Activated T-cell treated with anti-CD3 and anti-CD28 coated beads for 1 hour (primary cell): ENCODE results near the gene LDLRAD2.
"Not testable (repeated sequence)": the region's sequence is repeated elsewhere in the genome, so short reads cannot be mapped to it uniquely, and the experiment has no call there.

Experiments used
- DNase-seq: peaks from one replicate; pipeline ENCODE4 v3.0.0-alpha.2; 2020; ENCODE audit warnings: low read depth

The LDLRAD2 gene

DNA sequence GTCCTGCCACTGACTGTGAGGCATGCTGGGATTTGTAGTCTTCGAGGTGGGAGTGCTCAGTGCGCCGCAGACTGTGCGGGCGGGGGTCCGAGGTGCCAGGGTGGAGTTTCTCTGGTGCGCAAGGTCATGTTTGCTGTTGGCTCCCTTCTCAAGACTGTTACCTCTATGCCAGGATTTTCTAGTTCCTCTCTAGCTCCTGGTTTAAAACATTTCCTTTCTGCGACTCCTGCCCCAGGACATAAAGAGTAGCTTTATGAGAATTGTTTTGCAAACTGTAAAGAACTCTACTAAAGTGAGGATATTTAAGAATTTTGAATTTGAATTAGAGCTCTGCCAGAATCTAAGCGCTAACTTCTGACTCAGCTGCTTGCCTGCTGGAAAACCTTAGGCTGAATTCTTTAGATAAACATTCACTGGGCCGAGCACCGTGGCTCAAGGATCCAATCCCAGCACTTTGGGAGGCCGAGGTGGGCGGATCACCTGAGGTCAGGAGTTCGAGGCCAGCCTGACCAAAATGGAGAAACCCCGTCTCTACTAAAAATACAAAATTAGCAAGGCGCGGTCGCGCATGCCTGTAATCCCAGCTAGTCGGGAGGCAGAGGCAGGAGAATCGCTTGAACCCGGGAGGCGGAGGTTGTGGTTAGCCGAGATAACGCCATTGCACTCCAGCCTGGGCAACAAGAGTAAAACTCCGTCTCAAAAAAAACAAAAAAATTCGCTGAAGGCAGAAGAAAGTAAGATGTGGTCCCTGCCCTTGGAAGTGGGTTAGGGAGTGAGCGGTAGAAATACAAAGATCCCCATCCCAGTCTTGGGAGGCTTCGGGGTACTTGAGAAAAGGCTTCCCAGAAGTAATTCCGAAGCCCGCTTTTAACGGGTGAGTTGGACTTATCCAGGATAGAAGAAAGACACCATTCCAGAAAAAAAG is 28.1 kb upstream of the LDLRAD2 start:
- no peak for DNase-seq

DNA sequence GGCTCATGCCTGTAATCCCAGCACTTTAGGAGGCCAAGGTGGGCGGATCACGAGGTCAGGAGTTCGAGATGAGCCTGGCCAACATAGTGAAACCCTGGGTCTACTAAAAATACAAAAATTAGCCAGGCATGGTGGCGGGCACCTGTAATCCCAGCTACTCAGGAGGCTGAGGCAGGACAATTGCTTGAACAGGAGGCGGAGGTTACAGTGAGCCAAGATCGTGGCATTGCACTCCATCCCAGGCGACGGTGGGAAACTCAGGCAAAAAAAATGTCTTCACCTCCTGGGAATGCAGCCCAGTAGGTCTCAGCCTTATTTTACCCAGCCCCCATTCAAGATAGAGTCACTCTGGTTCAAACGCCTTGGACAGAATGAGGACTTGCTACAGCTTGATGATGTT is 26.3 kb upstream of the LDLRAD2 start:
- DNase-seq, result not testable (repeated sequence)

DNA sequence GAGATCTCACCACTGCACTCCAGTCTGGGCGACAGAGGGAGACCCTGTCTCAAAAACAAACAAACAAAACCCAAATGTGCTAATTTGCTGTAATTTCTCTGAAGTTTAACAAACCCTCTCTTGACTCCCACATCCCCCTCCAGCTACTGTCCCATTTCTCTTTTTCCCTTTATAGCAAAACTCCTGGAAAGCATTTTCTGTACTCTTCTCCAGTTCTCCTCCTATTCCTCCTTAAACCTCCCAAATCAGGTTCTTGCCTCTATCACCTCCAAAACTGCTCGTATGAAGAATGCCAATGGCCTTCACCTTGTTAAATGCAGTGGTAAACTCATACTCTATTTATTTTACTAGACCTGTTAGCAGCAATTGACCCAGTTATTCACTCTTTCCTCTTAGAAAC is 25.4 kb upstream of the LDLRAD2 start:
- no peak for DNase-seq

DNA sequence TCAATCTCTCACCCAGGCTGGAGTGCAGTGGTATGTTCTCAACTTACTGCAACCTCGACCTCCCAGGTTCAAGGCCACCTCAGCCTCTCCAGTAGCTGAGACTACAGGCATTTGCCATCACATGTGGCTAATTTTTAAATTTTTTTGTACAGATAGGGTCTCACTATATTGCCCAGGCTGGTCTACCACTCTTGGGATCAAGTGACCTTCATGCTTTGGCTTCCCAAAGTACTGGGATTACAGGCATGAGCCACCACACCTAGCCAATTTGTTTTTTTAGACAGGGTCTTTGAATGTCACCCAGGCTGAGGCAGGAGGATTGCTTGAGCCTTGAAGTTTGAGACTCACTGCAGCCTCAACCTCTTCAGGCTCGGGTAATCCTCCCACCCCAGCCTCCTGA is 19.0 kb upstream of the LDLRAD2 start:
- no peak for DNase-seq

DNA sequence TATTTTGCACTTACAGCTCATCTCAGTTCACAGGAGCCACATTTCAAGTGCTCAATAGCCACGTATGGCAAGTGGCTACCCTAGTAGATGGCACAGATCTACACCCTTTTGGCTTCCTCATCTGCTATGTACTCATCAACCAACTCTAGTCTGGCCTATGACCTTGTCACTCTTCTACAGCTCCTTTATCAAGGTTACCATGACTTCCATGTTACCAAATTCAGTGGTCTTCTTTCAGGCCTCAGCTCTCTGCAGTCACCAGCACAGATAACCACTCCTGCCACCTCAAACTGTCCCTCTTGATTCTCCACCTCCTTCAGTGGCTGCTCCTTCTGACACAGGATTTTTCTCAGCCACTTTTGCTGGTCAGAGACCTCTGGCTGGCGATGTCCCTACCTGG is 17.4 kb upstream of the LDLRAD2 start:
- DNase-seq, result no peak

DNA sequence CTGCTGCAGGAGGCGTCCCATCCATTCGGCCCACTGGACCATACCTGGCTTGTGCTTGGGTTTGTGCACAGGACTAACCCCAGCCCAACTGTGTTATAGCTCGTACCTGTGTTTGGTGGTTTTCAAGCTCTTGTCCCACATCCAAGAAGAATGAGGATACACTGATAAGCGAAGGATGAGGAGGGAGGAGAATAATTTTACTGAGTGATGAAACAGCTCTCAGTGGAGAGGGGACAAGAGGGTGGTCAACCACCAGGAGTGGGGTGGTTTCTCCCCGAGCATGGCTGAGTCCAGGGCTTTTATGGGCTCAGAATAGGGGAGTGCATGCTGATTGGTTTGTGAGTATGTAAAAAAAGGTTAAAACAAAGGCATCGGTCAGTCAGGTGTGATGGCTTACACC is 17.0 kb upstream of the LDLRAD2 start:
- no peak for DNase-seq

DNA sequence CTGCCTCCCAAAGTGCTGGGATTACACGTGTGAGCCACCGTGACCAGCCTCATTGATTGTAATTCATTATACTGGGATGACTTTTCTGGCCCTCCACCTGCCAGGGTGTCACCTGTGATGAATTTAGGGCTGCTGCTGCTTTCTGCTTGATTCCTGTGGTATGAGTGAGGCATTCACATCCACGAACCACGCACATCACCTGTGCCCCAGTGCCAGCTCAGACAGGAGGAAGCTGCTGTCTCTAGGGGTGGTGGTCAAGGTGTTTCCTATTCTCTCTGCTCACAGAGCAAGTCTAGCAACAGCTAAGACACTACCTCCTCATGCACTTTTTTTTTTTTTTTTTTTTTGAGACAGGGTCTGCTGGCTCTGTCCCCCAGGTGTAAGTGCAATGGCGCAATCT is 12.3 kb upstream of the LDLRAD2 start:
- DNase-seq, result no peak

DNA sequence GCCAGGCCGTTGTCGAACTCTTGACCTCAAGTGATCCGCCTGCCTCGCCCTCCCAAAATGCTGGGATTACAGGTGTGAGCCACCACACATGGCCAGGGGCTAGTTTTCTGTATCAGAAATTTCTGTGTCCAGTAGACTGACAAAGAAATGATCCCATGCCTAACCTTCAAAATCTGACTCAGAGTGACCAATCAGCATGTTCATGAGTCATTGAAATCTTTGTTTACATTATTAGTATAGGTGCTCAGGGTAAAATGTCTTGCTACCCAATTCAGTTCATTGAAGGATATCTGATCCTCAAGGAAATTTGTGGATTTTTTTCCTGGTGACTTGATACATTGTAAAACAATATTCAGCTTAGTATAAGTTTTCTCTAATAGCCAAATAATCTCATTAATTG is 11.0 kb upstream of the LDLRAD2 start:
- no peak for DNase-seq

DNA sequence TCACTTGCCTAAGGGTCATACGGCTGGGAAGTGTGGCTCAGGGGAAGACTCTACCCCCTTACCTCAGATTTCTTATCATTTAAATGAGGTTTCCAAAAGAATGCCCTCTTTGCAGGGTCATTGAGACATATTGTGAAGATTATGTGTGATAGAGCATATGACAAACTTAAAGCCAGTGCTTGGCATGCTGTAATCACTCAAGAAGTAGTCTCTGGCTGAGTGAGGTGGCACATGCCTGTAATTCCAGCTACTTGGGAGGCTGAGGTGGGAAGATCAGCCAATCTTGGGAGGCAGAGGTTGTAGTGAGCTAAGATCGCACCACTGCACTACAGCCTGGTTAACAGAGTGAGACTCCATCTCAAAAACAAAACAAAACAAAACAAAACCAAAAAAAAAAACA is 7.5 kb upstream of the LDLRAD2 start:
- DNase-seq, result no peak

DNA sequence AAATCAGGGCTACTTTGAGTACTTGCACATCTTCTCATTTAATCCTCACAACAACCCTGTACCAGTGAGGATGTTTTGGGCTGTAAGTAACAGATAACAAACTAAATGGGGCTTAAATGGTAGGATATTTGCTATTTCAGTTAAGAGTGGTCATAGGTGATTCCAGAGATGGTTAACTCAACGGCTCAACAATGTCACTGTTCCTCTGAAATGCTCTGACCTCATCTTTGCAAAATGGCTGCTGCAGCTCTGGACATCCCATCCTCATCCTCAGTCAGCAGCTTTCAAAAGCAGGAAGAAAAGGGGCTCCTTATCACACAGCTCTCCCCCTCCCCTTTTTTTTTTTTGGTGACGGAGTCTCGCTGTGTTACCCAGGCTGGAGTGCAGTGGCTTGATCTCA is 1.5 kb downstream of the LDLRAD2 start:
- no peak for DNase-seq

DNA sequence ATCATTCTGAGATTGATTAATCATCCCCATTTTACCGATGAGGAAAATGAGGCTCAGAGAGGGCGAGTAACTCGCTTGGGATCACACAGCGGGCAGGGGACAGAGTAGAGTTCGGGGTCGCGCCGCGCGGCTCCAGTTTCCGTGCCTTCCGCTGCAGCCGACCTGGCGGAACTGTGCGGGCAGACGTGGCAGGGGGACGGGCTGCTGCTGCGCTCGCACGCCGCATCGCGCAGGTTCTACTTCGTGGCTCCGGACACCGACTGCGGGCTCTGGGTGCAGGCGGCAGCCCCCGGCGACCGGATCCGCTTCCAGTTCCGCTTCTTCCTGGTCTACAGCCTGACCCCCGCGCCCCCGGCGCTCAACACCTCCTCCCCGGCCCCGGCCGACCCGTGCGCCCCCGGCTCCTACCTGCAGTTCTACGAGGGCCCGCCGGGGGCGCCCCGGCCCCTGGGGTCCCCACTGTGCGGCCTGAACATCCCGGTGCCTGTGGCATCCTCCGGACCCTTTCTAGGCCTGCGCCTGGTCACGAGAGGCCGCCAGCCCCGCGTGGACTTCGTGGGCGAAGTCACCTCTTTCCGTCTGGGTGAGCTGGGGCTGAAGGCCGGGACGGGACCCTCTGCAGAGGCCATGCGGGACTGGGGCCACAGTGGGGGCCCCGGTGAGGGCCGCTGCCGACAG is 2.3 kb downstream of the LDLRAD2 start:
- DNase-seq, result peak; percentile 8

DNA sequence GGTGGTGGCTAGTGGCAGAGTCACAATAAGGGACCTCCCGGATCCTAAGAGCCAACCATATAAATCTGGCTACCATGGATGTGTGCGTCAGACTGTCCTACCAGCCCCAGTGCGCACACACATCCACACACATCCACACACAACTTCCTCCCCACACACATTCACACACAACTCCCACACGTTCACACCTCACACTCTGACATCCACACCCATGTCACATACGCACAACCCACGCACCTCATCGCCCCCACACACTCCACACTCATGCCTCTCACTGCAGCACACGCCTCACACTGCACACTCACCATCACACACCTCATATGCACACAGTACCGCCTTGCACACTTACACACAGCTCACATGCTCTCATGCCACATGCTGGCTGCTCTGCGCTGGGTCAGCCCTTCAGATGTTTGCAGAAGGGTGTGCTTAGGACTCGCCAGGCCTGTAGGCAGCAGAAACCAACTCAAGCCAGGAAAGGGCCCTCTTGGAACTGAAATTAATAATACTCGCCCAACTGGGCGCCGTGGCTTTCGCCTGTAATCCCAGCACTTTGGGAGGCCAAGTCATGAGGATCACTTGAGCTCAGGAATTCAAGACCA is 3.0 kb downstream of the LDLRAD2 start:
- no peak for DNase-seq

DNA sequence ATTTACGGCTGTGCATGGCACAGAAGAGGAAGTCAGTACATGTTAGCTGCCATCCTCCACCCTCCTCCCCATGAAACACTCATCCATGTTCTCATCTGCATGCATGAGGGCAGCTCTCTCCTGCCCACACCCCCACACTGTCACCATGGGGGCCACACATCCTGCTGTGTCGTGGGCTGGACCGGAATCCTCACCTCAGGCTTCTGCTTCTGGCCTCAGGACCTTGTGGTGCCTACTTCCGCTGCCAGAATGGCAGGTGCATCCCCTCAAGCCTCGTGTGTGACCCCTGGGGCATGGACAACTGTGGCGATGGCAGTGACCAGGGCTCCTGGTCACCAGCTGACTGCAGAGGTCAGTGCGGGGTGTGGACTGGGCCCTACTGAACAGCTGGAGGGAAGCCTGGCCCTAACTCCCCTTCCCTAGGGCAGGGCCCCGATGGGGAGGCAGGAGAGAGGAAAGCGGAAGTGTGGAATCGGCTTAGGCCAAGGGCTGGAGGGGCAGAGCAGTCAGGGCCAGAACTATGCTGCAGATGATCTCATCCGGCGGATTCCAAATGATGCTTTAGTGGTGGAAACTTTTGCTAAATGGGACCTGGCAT is 3.8 kb downstream of the LDLRAD2 start:
- no peak for DNase-seq

DNA sequence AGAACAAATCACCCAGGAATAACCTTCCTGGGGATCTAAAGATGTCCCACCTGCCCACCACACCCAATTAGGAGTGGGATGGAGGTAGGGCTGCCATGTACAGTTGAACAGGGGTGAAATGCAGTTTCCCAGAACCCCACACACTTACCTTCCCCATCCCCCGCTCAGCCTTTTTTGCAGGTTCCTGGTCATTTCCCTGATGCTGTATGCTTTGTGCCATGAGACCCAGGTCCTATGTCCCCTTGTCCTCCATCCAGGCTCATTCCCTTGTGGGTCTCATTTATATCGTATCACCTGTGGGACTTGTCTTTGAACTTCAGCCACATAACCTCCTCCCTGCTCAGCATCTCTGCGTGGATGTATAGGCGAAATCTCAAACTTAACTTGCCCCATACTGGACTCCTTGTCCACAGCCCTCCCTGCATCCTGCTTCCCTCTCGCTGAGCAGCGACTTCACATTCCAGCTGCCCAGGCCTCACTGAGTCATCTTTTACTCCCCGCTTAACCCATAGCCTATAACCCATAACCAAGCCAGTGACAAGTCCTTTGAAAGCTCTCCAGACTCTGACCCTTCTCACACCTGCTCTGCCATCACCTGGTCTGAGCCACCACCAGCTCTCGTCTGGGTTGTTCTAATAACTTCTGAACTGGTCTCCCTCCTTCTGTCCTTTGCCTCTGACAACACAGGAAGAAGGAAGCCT is 4.7 kb downstream of the LDLRAD2 start:
- DNase-seq, result no peak

DNA sequence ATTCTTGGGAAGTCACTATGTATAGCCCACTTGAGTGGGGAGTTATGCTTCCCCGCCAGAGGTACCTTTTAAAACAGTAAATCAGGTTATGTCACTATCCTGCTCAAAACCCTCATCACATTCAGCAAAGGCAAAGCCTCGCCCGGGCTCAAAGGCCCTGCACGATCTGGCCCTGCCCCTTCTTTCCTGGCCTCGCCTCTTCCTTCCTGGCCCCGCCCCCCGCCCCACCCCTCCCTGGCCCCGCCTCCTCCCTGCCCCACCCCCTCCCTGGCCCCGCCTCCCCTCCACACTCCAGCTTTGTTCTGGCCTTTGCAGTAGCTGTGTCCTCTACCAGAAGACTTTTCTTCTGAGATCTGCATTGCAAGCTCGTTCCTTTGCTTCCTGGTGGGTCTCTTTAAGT is 6.6 kb downstream of the LDLRAD2 start:
- DNase-seq, result peak; percentile 12

DNA sequence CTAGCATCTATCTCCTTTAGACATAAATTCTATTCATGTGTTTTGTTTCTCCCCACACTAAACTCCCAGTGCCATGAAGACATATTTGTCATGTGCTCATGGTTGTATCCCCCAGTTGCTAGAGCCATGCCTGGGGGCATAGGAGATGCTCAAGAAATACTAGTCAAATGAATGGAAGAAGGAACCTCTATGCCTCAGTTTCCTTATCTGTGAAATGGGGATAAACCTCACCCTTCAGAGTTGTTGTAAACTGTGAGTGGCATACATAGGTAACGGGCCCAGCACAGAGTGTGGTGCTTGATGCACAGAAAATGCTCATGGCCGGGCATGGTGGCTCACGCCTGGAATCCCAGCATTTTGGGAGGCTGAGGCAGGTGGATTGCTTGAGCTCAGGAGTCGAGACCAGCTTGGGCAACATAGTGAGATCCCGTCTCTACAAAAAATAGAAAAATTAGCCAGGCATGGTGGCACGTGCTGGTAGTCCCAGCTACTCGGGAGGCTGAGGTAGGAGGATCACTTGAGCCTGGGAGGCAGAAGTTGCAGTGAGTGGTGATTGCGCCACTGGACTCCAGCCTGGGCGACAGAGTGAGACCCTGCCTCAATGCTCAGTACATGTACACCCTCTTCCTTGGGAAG is 8.7 kb downstream of the LDLRAD2 start:
- no peak for DNase-seq

DNA sequence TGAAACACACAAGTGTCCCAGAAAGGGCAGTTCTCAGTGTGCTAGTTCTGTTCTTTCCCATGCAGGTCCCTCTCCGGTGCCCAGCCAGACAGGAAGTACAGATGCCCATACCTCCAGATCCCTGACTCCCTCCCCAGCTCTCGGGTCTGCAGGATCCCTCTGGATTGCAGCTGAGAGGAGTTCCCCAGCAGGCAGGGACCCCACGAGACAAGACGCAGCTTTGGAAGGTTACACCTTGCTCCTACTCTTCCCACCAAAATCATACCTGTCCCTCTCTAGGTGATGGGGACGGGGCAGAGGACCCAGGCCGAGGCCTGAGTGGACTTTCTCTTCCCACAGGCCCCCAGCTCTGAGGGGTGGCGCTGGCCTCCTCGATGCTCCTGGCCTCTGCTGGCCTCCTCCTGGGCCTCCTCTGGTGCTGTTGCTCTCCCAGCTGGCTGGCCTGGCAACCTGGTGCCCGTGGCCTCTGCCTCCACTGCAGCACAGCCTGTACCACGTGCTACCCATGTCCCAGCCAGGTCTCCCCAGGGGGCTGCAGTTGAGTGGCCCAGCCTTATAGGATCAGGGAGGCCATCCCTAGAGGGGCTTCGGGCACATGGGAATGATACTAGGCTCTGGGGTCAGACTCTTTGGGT is 9.4 kb downstream of the LDLRAD2 start:
- no peak for DNase-seq

DNA sequence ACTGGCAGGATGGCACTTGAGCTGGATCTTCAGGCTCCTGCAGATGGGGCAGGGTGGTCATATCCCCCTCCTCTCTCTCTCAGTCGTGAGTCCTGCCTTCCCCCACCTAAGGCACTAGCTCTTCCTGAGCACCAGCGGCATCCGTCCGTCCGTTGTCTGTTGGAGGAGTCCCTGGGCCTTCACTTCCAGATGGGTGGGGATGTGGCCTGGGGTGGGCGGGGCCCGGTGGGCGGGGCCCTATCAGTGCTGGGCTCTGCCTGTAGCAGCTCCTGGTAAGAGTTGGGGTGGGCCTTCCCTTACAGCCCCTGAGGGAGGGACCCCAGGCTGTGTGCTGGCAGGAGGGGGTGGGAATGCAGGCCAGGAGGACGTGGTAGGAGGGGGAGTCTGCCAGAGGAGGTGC is 10.3 kb downstream of the LDLRAD2 start:
- DNase-seq, result no peak

DNA sequence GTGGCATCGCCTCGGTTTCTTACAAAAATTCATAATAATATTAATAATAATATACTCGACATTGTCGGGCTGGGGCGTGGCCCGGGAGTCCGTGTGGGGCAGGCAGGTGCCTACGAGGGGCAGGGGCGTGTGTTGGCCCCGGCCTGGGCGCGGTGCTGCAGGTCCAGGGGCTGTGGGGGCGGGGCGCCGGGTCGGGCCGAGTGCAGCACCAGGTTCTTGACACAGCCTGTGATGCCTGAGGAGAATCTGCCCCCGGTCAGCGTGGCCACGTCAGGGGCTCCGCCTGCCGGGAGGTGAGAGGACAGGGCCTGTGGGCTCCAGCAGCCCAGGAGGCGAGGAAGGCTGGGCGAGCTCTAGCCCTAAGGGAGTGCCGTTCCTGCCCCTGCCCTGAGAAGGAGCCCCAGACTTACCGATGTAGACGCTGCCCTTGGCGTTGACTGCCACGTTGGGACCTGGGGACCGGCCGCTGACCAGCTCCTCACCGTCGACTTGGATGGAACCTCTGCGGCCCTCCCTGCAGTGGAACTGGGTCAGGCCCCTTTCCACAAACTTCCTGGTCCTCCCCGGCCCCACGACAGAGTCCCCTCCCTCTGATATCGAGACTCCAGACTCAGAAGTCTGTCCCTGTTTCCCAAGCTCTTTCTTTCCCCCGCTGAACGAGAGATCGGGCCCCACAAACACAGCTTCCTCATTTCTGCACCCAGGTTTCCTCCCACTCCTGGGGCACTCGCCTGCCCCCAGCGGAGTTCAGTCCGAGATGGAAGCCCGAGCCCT is 11.3 kb downstream of the LDLRAD2 start:
- no peak for DNase-seq

DNA sequence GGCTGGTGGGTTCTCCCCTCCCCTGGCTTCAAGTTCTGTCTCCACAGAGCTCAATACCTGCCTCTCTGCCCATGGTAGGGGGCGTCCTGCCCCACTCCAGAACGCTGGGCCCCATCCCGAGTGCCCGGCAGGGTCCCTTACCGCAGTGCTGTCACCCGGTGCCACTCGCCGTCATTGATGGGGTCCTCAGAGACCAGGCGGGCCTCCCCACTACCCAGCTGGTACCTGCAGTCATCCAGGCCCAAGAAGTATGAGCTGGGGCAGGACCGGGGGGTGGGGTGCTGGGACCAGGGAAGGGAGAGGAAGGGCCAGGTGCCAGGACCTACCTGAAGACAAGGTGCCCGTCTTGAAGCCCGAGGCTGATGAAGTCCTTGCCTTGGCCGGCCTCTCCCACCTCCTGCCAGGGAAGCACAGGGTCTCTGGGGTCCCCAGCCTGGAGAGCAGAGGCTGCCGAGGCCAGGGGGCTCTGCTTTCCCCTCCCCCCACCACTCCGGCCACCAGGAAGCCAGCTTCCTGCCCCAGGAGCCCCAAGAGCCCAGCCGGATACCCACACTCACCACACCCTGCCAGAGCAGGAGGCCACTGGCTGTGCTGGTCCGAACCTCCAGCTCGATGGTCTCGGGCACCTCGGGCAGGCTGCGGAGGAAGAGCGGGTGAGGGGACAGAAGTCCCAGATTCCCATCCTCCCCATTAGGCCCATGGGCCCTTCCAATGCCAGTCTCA is 12.1 kb downstream of the LDLRAD2 start:
- no peak for DNase-seq
